ENCODE results near the gene GNB1L. TPM values are rescaled to one million over a fixed set of nuclear protein-coding genes. Genes with fewer than 3 reads are reported as not detected.

The GNB1L gene
- total RNA-seq, 1 experiment from 2014 or later: 27.0 TPM

DNA sequence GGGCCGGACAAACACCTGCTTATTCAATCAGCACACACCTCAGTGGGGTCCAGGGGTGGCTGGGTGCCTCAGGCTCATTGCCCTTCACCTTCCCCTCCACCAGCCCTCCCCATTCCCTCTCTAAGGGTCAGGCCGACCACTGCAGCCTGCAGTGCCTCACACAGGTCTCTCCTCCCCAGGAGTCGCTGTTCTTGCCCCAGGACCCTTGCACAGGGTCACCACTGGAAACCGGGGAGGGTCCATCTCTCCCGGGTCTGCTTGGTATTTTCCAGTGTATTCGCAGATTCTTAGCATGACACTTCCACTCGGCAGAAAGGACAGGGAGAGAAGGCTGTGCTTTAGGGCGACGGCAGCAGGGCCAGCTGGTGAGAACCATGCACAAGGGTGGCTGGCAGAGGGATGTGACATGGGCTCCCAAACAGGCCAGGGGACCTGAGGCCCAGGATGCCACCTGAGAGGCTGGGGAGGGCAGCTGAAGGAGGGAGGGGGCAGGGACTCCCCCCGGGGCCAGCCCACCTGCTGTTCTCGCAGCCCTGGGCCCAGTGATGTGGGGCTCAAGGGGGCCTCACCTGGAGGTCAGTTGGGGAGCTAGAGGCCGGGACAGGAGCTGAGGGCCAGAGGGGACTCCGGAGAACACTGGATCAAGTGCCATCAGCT is 110.2 kb downstream of the GNB1L start:
- BruUV-seq (replicated peaks): no TSS peak

DNA sequence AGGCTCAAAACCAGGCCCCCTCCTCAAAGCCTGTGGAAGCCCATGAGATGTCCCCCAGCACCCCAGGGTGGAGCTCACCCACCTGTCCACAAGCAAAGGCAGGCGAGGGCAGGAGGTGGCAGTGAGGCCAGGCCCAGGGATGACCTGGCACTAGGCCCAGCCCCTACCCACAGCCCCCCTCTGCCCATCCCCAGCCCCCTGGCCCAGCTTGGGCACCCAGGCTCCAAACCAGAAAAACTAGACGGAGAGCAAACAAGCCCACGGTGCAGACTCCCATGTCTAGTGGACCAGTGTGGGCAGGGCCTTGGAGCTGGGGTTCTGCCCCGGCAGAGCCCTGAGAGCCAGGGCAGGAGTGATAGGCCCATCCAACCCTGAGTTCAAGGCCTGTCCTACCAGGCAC is 111.0 kb downstream of the GNB1L start:
- CTCF ChIA-PET: no interaction called here
- ATAC-seq: no peak

More for the DNA sequence above, 110.2 kb downstream of the GNB1L start:
- Histone ChIP-seq H3K4me3 (ENCODE audit: low read length) (no peak overlapping the region), H3K36me3 (ENCODE audit: low read depth, low read length) (no peaks in the 10 kb centered on the region), H3K27me3 (ENCODE audit: low read length) (no peaks in the 10 kb centered on the region), H3K79me2 (ENCODE audit: low read length) (no peaks in the 10 kb centered on the region), H3K9ac (ENCODE audit: low read length) (no peak overlapping the region), H3K27ac (ENCODE audit: low read length) (no peak overlapping the region), H3K4me1 (ENCODE audit: insufficient read depth, low read length) (no peaks in the 10 kb centered on the region), H3K9me2 (replicated peaks; ENCODE audit: low read length) (no peaks in the 10 kb centered on the region), H3F3A (ENCODE audit: low read length, unreplicated experiment) (no peaks in the 10 kb centered on the region), H4K20me1 (ENCODE audit: low read length) (no peaks in the 10 kb centered on the region), H3K4me2 (ENCODE audit: low read length) (no peak overlapping the region), H3K9me3 (ENCODE audit: low read length) (no peaks in the 10 kb centered on the region), H2AFZ (ENCODE audit: low read length) (no peak overlapping the region)
- ATAC-seq: no peak
- ChIA-PET POLR2A (ENCODE audit: unreplicated experiment) (no interaction called here), CTCF (interaction anchor here (0.5 kb wide), 1 partner anchor 221 kb away, joined by 3 read pairs; no protein-coding TSS in a partner anchor)
- TF ChIP-seq, protein P1, sequence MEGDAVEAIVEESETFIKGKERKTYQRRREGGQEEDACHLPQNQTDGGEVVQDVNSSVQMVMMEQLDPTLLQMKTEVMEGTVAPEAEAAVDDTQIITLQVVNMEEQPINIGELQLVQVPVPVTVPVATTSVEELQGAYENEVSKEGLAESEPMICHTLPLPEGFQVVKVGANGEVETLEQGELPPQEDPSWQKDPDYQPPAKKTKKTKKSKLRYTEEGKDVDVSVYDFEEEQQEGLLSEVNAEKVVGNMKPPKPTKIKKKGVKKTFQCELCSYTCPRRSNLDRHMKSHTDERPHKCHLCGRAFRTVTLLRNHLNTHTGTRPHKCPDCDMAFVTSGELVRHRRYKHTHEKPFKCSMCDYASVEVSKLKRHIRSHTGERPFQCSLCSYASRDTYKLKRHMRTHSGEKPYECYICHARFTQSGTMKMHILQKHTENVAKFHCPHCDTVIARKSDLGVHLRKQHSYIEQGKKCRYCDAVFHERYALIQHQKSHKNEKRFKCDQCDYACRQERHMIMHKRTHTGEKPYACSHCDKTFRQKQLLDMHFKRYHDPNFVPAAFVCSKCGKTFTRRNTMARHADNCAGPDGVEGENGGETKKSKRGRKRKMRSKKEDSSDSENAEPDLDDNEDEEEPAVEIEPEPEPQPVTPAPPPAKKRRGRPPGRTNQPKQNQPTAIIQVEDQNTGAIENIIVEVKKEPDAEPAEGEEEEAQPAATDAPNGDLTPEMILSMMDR (conservative IDR thresholded peaks at IDR 0.05; ENCODE audit: low read depth, low read length): no peak
- no peak for TF ChIP-seq EZH2phosphoT487 (IDR thresholded peaks at IDR 0.05; ENCODE audit: borderline replicate concordance, low read length)
- TF ChIP-seq EZH2 (IDR thresholded peaks at IDR 0.05; ENCODE audit: low read length, unreplicated experiment): no peak
- intact Hi-C loops (cut with micrococcal nuclease): no loop called here
- no peak for DNase-seq

DNA sequence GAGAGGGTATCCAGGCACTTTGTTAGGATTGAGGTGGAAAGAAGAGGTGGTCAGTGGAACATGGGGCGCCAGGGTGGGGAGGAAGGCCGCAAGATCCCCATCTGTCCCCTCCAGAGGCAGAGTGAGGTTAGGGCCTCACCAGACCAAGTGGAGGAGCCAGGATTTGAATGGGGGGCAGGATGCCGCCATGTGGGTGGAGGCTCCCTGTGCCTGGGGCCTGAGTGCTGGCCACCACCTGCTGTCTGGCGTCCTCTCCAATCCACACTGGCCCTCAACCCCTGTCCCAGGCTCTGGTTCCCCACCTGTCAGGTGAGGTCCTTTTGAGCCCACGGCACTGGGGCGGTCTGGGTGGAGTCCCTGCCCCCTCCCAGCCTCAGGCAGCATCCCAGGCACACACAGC is 111.6 kb downstream of the GNB1L start:
- no peaks in the 10 kb centered on the region for H3F3A ChIP-seq (ENCODE audit: low read length, unreplicated experiment)
- no peak for DNase-seq
- ChIA-PET CTCF (no interaction called here), POLR2A (ENCODE audit: unreplicated experiment) (no interaction called here)
- no peaks in the 10 kb centered on the region for H4K20me1 ChIP-seq (ENCODE audit: low read length)
- no peaks in the 10 kb centered on the region for H3K27me3 ChIP-seq (ENCODE audit: low read length)
- no peaks in the 10 kb centered on the region for H3K4me1 ChIP-seq (ENCODE audit: insufficient read depth, low read length)
- H3K9me2 ChIP-seq (replicated peaks; ENCODE audit: low read length): no peaks in the 10 kb centered on the region
- no peak overlapping the region for H3K4me2 ChIP-seq (ENCODE audit: low read length)
- no peak overlapping the region for H3K4me3 ChIP-seq (ENCODE audit: low read length)
- ATAC-seq: no peak
- no peaks in the 10 kb centered on the region for H3K9me3 ChIP-seq (ENCODE audit: low read length)
- H2AFZ ChIP-seq (ENCODE audit: low read length): no peak overlapping the region
- no peak overlapping the region for H3K27ac ChIP-seq (ENCODE audit: low read length)
- BruUV-seq (replicated peaks): no TSS peak
- no peak overlapping the region for H3K9ac ChIP-seq (ENCODE audit: low read length)
- intact Hi-C loops (cut with micrococcal nuclease): no loop called here
- no peaks in the 10 kb centered on the region for H3K79me2 ChIP-seq (ENCODE audit: low read length)
- H3K36me3 ChIP-seq (ENCODE audit: low read depth, low read length): no peaks in the 10 kb centered on the region
- TF ChIP-seq, protein P1 (conservative IDR thresholded peaks at IDR 0.05; ENCODE audit: low read depth, low read length): no peak
- TF ChIP-seq EZH2phosphoT487 (IDR thresholded peaks at IDR 0.05; ENCODE audit: borderline replicate concordance, low read length) (no peak), EZH2 (IDR thresholded peaks at IDR 0.05; ENCODE audit: low read length, unreplicated experiment) (no peak)

More for the DNA sequence above, 111.0 kb downstream of the GNB1L start:
- no peak overlapping the region for H3K4me2 ChIP-seq (ENCODE audit: low read length)
- no peaks in the 10 kb centered on the region for H3K9me3 ChIP-seq (ENCODE audit: low read length)
- intact Hi-C loops (cut with micrococcal nuclease): no loop called here
- no peak overlapping the region for H3K4me3 ChIP-seq (ENCODE audit: low read length)
- POLR2A ChIA-PET (ENCODE audit: unreplicated experiment): no interaction called here
- H3K27me3 ChIP-seq (ENCODE audit: low read length): no peaks in the 10 kb centered on the region
- BruUV-seq (replicated peaks): no TSS peak
- no peak overlapping the region for H2AFZ ChIP-seq (ENCODE audit: low read length)
- no peak for DNase-seq
- no peak overlapping the region for H3K9ac ChIP-seq (ENCODE audit: low read length)
- H3K4me1 ChIP-seq (ENCODE audit: insufficient read depth, low read length): no peaks in the 10 kb centered on the region
- H3K79me2 ChIP-seq (ENCODE audit: low read length): no peaks in the 10 kb centered on the region
- H3K27ac ChIP-seq (ENCODE audit: low read length): no peak overlapping the region
- H4K20me1 ChIP-seq (ENCODE audit: low read length): no peaks in the 10 kb centered on the region
- H3F3A ChIP-seq (ENCODE audit: low read length, unreplicated experiment): no peaks in the 10 kb centered on the region
- H3K9me2 ChIP-seq (replicated peaks; ENCODE audit: low read length): no peaks in the 10 kb centered on the region
- TF ChIP-seq, protein P1 (conservative IDR thresholded peaks at IDR 0.05; ENCODE audit: low read depth, low read length): no peak
- TF ChIP-seq EZH2phosphoT487 (IDR thresholded peaks at IDR 0.05; ENCODE audit: borderline replicate concordance, low read length) (no peak), EZH2 (IDR thresholded peaks at IDR 0.05; ENCODE audit: low read length, unreplicated experiment) (no peak)
- H3K36me3 ChIP-seq (ENCODE audit: low read depth, low read length): no peaks in the 10 kb centered on the region
